ENCODE results near the gene FOXD2. TPM values are rescaled to one million over a fixed set of nuclear protein-coding genes. Genes with fewer than 3 reads are reported as not detected.

Gene FOXD2
- polyA plus RNA-seq, 1 donor, result 1.6 TPM

- Histone ChIP-seq H3K27me3 (ENCODE audit: control insufficient read depth, insufficient read depth, low read length) (no peaks in the 10 kb centered on the region), H3K36me3 (ENCODE audit: control insufficient read depth, insufficient read depth, low read length) (no peaks in the 10 kb centered on the region), H3K4me3 (ENCODE audit: low read length) (no peak overlapping the region), H3K9me3 (ENCODE audit: control insufficient read depth, low read depth, low read length) (no peaks in the 10 kb centered on the region), H3K4me1 (ENCODE audit: control insufficient read depth, insufficient read depth, low read length) (peaks cover 16% of the 10 kb centered on the region), H3K27ac (ENCODE audit: low read length) (no peak overlapping the region)
- WGBS (ENCODE audit: insufficient coverage, low lambda C conversion rate), result 100% methylated on average over 1 of the region's 3 CpGs
- DNase-seq, result no peak
These were observed 44.1 kb downstream of the FOXD2 start for GRCh38 chr1:47481936-47482335.

DNA sequence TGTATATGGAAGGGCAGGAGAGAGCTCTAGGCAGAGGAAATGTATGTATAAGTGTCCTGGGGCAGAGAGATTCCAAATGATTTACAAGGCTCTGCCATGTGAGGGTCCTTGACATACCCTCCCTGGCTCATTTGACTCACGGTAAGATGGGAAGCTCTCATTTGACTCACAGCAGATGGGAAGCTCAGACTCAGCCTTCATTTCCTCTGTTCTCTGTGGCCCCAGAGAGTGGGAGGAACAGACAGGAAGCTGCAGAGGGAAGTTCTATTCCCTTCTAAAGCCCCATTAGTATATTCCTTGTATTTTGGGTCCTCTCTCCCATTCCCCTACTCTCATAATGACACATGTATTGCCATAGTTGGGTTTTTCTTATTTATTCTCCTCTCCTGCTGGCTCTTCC lies 44.9 kb downstream of the FOXD2 start:
- no peaks in the 10 kb centered on the region for H3K36me3 ChIP-seq (ENCODE audit: control insufficient read depth, insufficient read depth, low read length)
- no peak for DNase-seq
- no peak overlapping the region for H3K27ac ChIP-seq (ENCODE audit: low read length)
- no peaks in the 10 kb centered on the region for H3K27me3 ChIP-seq (ENCODE audit: control insufficient read depth, insufficient read depth, low read length)
- H3K4me1 ChIP-seq (ENCODE audit: control insufficient read depth, insufficient read depth, low read length), result peaks cover 10% of the 10 kb centered on the region
- no CpG with 5 or more reads among the region's 1 CpG for WGBS (ENCODE audit: insufficient coverage, low lambda C conversion rate)
- no peaks in the 10 kb centered on the region for H3K9me3 ChIP-seq (ENCODE audit: control insufficient read depth, low read depth, low read length)
- H3K4me3 ChIP-seq (ENCODE audit: low read length), result no peak overlapping the region

DNA sequence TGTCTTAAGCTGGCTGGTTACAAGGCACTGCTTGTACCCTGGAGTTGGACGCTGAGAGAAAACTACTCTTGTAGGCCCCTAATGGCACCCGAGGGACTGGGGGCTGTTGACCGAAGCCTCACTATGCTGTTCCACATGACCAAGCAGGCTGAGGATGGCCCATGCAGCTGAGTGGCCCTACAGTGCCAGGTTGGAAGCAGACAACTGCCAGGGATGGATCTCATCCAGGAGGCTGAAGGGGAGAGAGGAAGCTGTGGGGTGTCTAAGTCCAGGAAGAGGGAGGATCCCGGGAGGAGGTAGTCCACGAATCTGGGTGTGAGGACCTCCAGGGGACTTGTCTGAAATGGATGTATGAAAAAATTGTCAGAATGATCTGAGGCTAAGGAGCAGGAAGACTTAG lies 45.8 kb downstream of the FOXD2 start:
- WGBS (ENCODE audit: insufficient coverage, low lambda C conversion rate), result no CpG with 5 or more reads among the region's 5 CpGs
- DNase-seq, result no peak
- Histone ChIP-seq H3K4me3 (ENCODE audit: low read length) (no peak overlapping the region), H3K27me3 (ENCODE audit: control insufficient read depth, insufficient read depth, low read length) (no peaks in the 10 kb centered on the region), H3K9me3 (ENCODE audit: control insufficient read depth, low read depth, low read length) (no peaks in the 10 kb centered on the region), H3K36me3 (ENCODE audit: control insufficient read depth, insufficient read depth, low read length) (no peaks in the 10 kb centered on the region), H3K4me1 (ENCODE audit: control insufficient read depth, insufficient read depth, low read length) (peaks cover 1% of the 10 kb centered on the region), H3K27ac (ENCODE audit: low read length) (no peak overlapping the region)

DNA sequence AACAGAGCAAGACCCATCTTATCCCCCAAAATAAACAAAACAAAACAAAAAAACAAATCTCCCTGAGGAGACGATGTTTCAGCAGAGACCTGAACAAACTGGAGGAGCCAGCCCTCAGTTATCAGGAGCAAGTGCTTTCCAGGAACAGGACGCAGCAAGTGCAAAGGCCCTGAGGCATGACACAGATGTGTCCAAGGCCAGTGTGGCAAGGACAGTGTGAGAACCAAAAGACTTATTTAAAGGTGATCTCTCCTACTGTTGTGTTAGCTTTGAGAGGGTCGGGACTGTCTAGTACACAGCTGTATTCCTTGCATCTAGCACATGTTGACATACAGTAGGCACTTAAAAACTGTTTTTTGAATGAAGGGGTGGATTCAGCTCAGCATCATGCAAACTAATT lies 48.0 kb downstream of the FOXD2 start:
- DNase-seq, result no peak
- Histone ChIP-seq H3K27me3 (ENCODE audit: control insufficient read depth, insufficient read depth, low read length) (no peaks in the 10 kb centered on the region), H3K9me3 (ENCODE audit: control insufficient read depth, low read depth, low read length) (no peaks in the 10 kb centered on the region), H3K36me3 (ENCODE audit: control insufficient read depth, insufficient read depth, low read length) (no peaks in the 10 kb centered on the region), H3K4me3 (ENCODE audit: low read length) (no peak overlapping the region), H3K27ac (ENCODE audit: low read length) (no peak overlapping the region), H3K4me1 (ENCODE audit: control insufficient read depth, insufficient read depth, low read length) (no peaks in the 10 kb centered on the region)
- no CpG with 5 or more reads among the region's 3 CpGs for WGBS (ENCODE audit: insufficient coverage, low lambda C conversion rate)

DNA sequence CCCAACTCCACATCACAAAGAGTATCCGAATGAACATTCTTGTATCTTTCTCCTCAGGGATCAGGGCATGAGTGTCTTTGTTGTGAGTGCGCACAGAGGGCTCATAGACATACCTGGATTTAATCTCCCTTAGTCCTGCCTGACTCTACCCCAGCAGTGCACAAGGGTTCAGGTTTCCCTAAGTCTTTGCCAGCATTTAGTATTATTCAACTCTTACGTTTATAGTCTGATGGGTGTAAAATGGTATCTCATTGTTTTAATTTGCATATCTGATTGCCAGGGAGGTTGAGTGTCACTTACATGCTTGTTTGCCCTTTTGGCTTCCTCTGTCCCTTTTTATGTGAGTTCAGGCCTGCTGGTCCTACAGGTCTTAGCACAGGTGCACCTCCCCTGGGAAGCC lies 49.5 kb downstream of the FOXD2 start:
- Histone ChIP-seq H3K4me1 (ENCODE audit: control insufficient read depth, insufficient read depth, low read length) (no peaks in the 10 kb centered on the region), H3K27ac (ENCODE audit: low read length) (no peak overlapping the region), H3K4me3 (ENCODE audit: low read length) (no peak overlapping the region), H3K36me3 (ENCODE audit: control insufficient read depth, insufficient read depth, low read length) (no peaks in the 10 kb centered on the region), H3K27me3 (ENCODE audit: control insufficient read depth, insufficient read depth, low read length) (no peaks in the 10 kb centered on the region), H3K9me3 (ENCODE audit: control insufficient read depth, low read depth, low read length) (no peaks in the 10 kb centered on the region)
- DNase-seq, result no peak
- no CpG with 5 or more reads among the region's 3 CpGs for WGBS (ENCODE audit: insufficient coverage, low lambda C conversion rate)

DNA sequence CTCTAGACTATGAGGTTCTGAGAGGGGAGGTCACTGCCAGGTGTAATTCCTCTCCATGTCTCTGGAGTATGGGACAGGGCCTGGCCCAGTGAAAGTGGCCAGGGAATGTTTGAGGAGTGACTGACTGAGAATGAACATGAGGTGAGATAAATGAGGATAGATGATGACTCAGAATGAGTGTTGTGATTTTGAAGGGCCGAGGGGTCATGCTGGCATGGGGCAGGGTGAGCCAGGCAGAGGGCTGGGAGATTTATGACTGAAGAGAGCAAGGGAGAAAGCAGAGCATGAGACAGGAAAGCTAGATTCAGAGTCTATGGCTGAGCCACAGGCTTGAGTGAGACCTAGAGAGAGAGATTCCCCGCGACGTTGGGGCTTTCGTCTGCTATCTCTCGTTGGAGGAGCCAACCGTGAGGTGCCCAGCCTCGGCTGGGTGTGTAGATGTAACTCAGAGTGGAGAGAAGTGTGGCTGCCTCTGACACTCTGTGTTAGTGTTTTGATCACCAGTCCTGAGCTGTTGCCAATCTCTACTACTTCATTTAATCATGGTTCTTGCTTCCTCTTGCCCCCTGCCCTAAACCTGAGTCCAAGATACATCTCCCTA lies 50.1 kb downstream of the FOXD2 start:
- whole genome bisulfite sequencing (ENCODE audit: insufficient coverage, low lambda C conversion rate), result no CpG with 5 or more reads among the region's 8 CpGs
- Histone ChIP-seq H3K27ac (ENCODE audit: low read length) (no peak overlapping the region), H3K27me3 (ENCODE audit: control insufficient read depth, insufficient read depth, low read length) (no peaks in the 10 kb centered on the region), H3K4me3 (ENCODE audit: low read length) (no peak overlapping the region), H3K4me1 (ENCODE audit: control insufficient read depth, insufficient read depth, low read length) (no peaks in the 10 kb centered on the region), H3K36me3 (ENCODE audit: control insufficient read depth, insufficient read depth, low read length) (no peaks in the 10 kb centered on the region), H3K9me3 (ENCODE audit: control insufficient read depth, low read depth, low read length) (no peaks in the 10 kb centered on the region)
- DNase-seq, result no peak

Other genes with a start within 250 kb of the FOXD2 start
- gene PDZK1IP1, start 248.0 kb upstream of the FOXD2 start, polyA plus RNA-seq, result 14.6 TPM
- gene TAL1, start 205.8 kb upstream of the FOXD2 start, polyA plus RNA-seq, result 2.2 TPM
- 4.7 TPM for gene STIL, start 123.9 kb upstream of the FOXD2 start, polyA plus RNA-seq
- 150 TPM for gene CMPK1, start 104.3 kb upstream of the FOXD2 start, polyA plus RNA-seq
- gene FOXE3, start 21.8 kb upstream of the FOXD2 start, polyA plus RNA-seq, result 0.09 TPM

Data from large intestine (tissue), 3 donors.